ENCODE data around the gene LGR6.

LGR6 gene

GRCh38 chr1:202146279-202146678 lies 47.3 kb upstream of the LGR6 start:
- Histone ChIP-seq H4K20me1 (ENCODE audit: insufficient read depth, low read length, poor library complexity, severe bottlenecking) (peaks cover 47% of the 10 kb centered on the region), H3K79me2 (ENCODE audit: insufficient read depth, low read length) (peaks cover 42% of the 10 kb centered on the region), H3K9me2 (replicated peaks; ENCODE audit: low read depth, low read length) (no peaks in the 10 kb centered on the region), H3K4me3 (ENCODE audit: low read length, poor library complexity, severe bottlenecking) (no peak overlapping the region), H3K4me1 (ENCODE audit: insufficient read depth, low read length, poor library complexity, severe bottlenecking) (peaks cover 25% of the 10 kb centered on the region), H3K9me3 (ENCODE audit: insufficient read depth, low read depth, low read length) (no peaks in the 10 kb centered on the region), H3K27me3 (ENCODE audit: insufficient read depth, low read length, poor library complexity, severe bottlenecking) (no peaks in the 10 kb centered on the region), H3K9ac (ENCODE audit: low read depth, low read length, poor library complexity, severe bottlenecking) (no peak overlapping the region), H3K36me3 (ENCODE audit: insufficient read depth, low read length) (peaks cover 38% of the 10 kb centered on the region; the same call in 1 of the 2 replicates), H3F3A (ENCODE audit: low read depth) (peaks cover 22% of the 10 kb centered on the region), H3K4me2 (ENCODE audit: low read depth, low read length, poor library complexity, severe bottlenecking) (no peak overlapping the region), H2AFZ (ENCODE audit: low read length) (no peak overlapping the region)
- no peak for TF ChIP-seq EZH2phosphoT487 (IDR thresholded peaks at IDR 0.05; ENCODE audit: borderline replicate concordance)
- no peak for TF ChIP-seq CTCF (conservative IDR thresholded peaks at IDR 0.05; ENCODE audit: low read length)

- Histone ChIP-seq H3K9ac (ENCODE audit: low read depth, low read length, poor library complexity, severe bottlenecking) (no peak overlapping the region), H3K4me1 (ENCODE audit: insufficient read depth, low read length, poor library complexity, severe bottlenecking) (peaks cover 27% of the 10 kb centered on the region), H3K4me2 (ENCODE audit: low read depth, low read length, poor library complexity, severe bottlenecking) (no peak overlapping the region), H3K9me2 (replicated peaks; ENCODE audit: low read depth, low read length) (no peaks in the 10 kb centered on the region), H3K79me2 (ENCODE audit: insufficient read depth, low read length) (peaks cover 37% of the 10 kb centered on the region), H3K9me3 (ENCODE audit: insufficient read depth, low read depth, low read length) (no peaks in the 10 kb centered on the region), H3K4me3 (ENCODE audit: low read length, poor library complexity, severe bottlenecking) (no peak overlapping the region), H2AFZ (ENCODE audit: low read length) (no peak overlapping the region), H4K20me1 (ENCODE audit: insufficient read depth, low read length, poor library complexity, severe bottlenecking) (peaks cover 49% of the 10 kb centered on the region), H3K27me3 (ENCODE audit: insufficient read depth, low read length, poor library complexity, severe bottlenecking) (no peaks in the 10 kb centered on the region), H3F3A (ENCODE audit: low read depth) (peaks cover 22% of the 10 kb centered on the region), H3K36me3 (ENCODE audit: insufficient read depth, low read length) (peaks cover 45% of the 10 kb centered on the region)
- TF ChIP-seq CTCF (conservative IDR thresholded peaks at IDR 0.05; ENCODE audit: low read length) (no peak), EZH2phosphoT487 (IDR thresholded peaks at IDR 0.05; ENCODE audit: borderline replicate concordance) (no peak)
Observed at GRCh38 chr1:202146993-202147392, 46.6 kb upstream of the LGR6 start.

GRCh38 chr1:202148391-202148790 lies 45.2 kb upstream of the LGR6 start:
- TF ChIP-seq EZH2phosphoT487 (IDR thresholded peaks at IDR 0.05; ENCODE audit: borderline replicate concordance) (no peak), CTCF (conservative IDR thresholded peaks at IDR 0.05; ENCODE audit: low read length) (no peak)
- Histone ChIP-seq H3K27me3 (ENCODE audit: insufficient read depth, low read length, poor library complexity, severe bottlenecking) (no peaks in the 10 kb centered on the region), H3K4me1 (ENCODE audit: insufficient read depth, low read length, poor library complexity, severe bottlenecking) (peaks cover 25% of the 10 kb centered on the region), H4K20me1 (ENCODE audit: insufficient read depth, low read length, poor library complexity, severe bottlenecking) (peaks cover 47% of the 10 kb centered on the region), H3K36me3 (ENCODE audit: insufficient read depth, low read length) (peaks cover 59% of the 10 kb centered on the region), H3K9ac (ENCODE audit: low read depth, low read length, poor library complexity, severe bottlenecking) (no peak overlapping the region), H2AFZ (ENCODE audit: low read length) (no peak overlapping the region), H3K4me2 (ENCODE audit: low read depth, low read length, poor library complexity, severe bottlenecking) (no peak overlapping the region), H3K9me3 (ENCODE audit: insufficient read depth, low read depth, low read length) (no peaks in the 10 kb centered on the region), H3K79me2 (ENCODE audit: insufficient read depth, low read length) (peaks cover 37% of the 10 kb centered on the region), H3K4me3 (ENCODE audit: low read length, poor library complexity, severe bottlenecking) (no peak overlapping the region), H3K9me2 (replicated peaks; ENCODE audit: low read depth, low read length) (no peaks in the 10 kb centered on the region), H3F3A (ENCODE audit: low read depth) (peaks cover 22% of the 10 kb centered on the region)

All from Loucy (cell line).